ENCODE measurements around the gene KRT36. TPM values are rescaled to one million over a fixed set of nuclear protein-coding genes. Genes with fewer than 3 reads are reported as not detected.

Gene KRT36
- total and polyA plus RNA-seq, 2 of the 8 experiments (the other 6 are each of a cell fraction or from before 2014, with no cell fraction given) = not detected

DNA sequence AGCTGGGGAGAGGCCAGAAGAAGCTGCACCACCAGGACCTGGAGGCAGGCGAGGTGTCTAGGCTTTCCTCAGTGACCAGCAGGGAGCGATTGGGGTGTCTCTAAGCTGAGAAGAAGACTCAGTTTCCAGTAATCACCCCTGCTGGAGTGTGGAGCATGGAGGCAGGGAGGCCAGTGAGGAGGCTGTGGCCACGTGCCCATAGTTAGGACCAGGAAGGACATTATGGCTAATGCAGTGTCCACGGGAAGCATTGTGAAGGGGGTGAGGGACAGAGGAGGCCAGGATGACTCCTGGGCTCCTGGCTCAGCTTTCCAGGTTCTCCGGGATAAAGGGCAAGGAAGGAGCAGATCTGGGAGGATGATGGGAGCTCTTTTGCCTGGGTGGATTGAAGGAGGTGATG, 10.0 kb upstream of the KRT36 start (continued):
- TF ChIP-seq YY1 (IDR thresholded peaks at IDR 0.05; ENCODE audit: low read depth, low read length) (no peak), BRCA1 (IDR thresholded peaks at IDR 0.05; ENCODE audit: low read depth, low read length) (no peak)
